Left lung (tissue), 10 donors: Measurements from ENCODE around the gene NHS. TPM values are rescaled to one million over a fixed set of nuclear protein-coding genes. Genes with fewer than 3 reads are reported as not detected.

Experiments used
- ATAC-seq: fragments of 200-7000 bp; cut with Tn5 transposase; one replicate; pipeline ENCODE4 v1.9.1; 2020; ENCODE audit warnings: moderate library complexity
- DNase-seq, 4 donors: peaks; one replicate each; pipeline ENCODE4 v3.0.0-alpha.2; 2013 to 2020
- H3K27ac ChIP-seq, 2 donors: fragments of 200-600 bp; sonication (generic) in 1 of 2; one replicate each; pipeline versions ENCODE4 v1.5.0 to v1.8.0; 2020 to 2021
- H3K27me3 ChIP-seq, 2 donors: fragments of 200-600 bp; sonication (generic) in 1 of 2; one replicate each; pipeline versions ENCODE4 v1.5.0 to v1.8.0; 2020 to 2021
- H3K36me3 ChIP-seq, 2 donors: fragments of 200-600 bp; sonication (generic) in 1 of 2; one replicate each; pipeline versions ENCODE4 v1.5.0 to v1.8.0; 2020 to 2021
- H3K4me1 ChIP-seq, 2 donors: fragments of 200-600 bp; one replicate each; pipeline ENCODE4 v1.8.0; 2021
- H3K4me3 ChIP-seq, 2 donors: fragments of 200-600 bp; sonication (generic) in 1 of 2; one replicate each; pipeline versions ENCODE4 v1.5.0 to v1.8.0; 2020 to 2021; ENCODE audit warnings: mild to moderate bottlenecking in 1 of 2
- H3K9me3 ChIP-seq, 2 donors: fragments of 200-600 bp; sonication (generic) in 1 of 2; one replicate each; pipeline versions ENCODE4 v1.5.0 to v1.8.0; 2020 to 2021
- CTCF ChIP-seq, 2 donors: fragments of 200-600 bp; sonication (generic) in 1 of 2; IDR thresholded peaks; one replicate each; pipeline versions ENCODE4 v1.5.0 to v1.8.0; 2021; ENCODE audit warnings: antibody characterized with exemption in 2 of 2
- intact Hi-C, 2 donors: fragments of 100-400 bp; cut with DNase I; formaldehyde crosslinking; loops; one replicate each; pipeline versions ENCODE4 v1.11.2 to v1.14.2; 2022
- polyA plus RNA-seq, 6 donors: library from polyadenylated mRNA; unstranded; fragments of 120-200 nt; gene quantifications; one replicate each; pipeline ENCODE4 v1.2.1, GENCODE V29; 2013; ENCODE audit not compliant: insufficient read length in 6 of 6
- total RNA-seq, 2 donors: library from RNA; stranded (reverse); fragmentation: NEBNext Ultra II Directional; extraction: Animal tissue kit (Norgen Biotek cat#: 25700); gene quantifications; one replicate each; pipeline ENCODE4 v1.2.1, GENCODE V29; 2021
- donor health status: DM: no; HTN: yes; CAD: no.
- donor health status: DM: no; HTN: no; CAD: no.

NHS gene
- total and polyA plus RNA-seq, 8 donors = 1.4 to 8.3 (median 6.5) TPM

GRCh38 chrX:17748684-17749083 lies 373.7 kb downstream of the NHS start:
- Histone ChIP-seq H3K27ac (no peak overlapping the region), H3K36me3 (peaks cover 0 to 16% of the 10 kb centered on the region in 2 donors), H3K4me1 (no peaks in the 10 kb centered on the region), H3K27me3 (no peaks in the 10 kb centered on the region), H3K4me3 (no peak overlapping the region), H3K9me3 (no peaks in the 10 kb centered on the region)
- DNase-seq (no peak), ATAC-seq (no peak)
- no peak for TF ChIP-seq CTCF (IDR thresholded peaks at IDR 0.05)
- intact Hi-C loops = no loop called here

GRCh38 chrX:17750436-17750835 lies 375.4 kb downstream of the NHS start:
- Histone ChIP-seq H3K27me3 (no peaks in the 10 kb centered on the region), H3K4me3 (no peak overlapping the region), H3K36me3 (peaks cover 0 to 16% of the 10 kb centered on the region in 2 donors), H3K4me1 (no peaks in the 10 kb centered on the region), H3K27ac (no peak overlapping the region), H3K9me3 (no peaks in the 10 kb centered on the region)
- ATAC-seq = no peak
- no peak for TF ChIP-seq CTCF (IDR thresholded peaks at IDR 0.05)
- no peak for DNase-seq
- intact Hi-C loops = no loop called here

- Histone ChIP-seq H3K4me1 (no peaks in the 10 kb centered on the region), H3K36me3 (no peaks in the 10 kb centered on the region), H3K4me3 (no peak overlapping the region), H3K27me3 (no peaks in the 10 kb centered on the region), H3K9me3 (no peaks in the 10 kb centered on the region), H3K27ac (no peak overlapping the region)
- ATAC-seq (no peak), DNase-seq (no peak)
- no peak for TF ChIP-seq CTCF (IDR thresholded peaks at IDR 0.05)
- intact Hi-C loops = no loop called here
Observed at GRCh38 chrX:17758382-17758781, 383.4 kb downstream of the NHS start.

GRCh38 chrX:17759990-17760389 lies 385.0 kb downstream of the NHS start:
- Histone ChIP-seq H3K4me1 (no peaks in the 10 kb centered on the region), H3K9me3 (no peaks in the 10 kb centered on the region), H3K27me3 (no peaks in the 10 kb centered on the region), H3K4me3 (no peak overlapping the region), H3K36me3 (no peaks in the 10 kb centered on the region), H3K27ac (no peak overlapping the region)
- intact Hi-C loops = no loop called here
- TF ChIP-seq CTCF (IDR thresholded peaks at IDR 0.05) = no peak
- DNase-seq (no peak), ATAC-seq (no peak)

GRCh38 chrX:17767734-17768133 lies 392.7 kb downstream of the NHS start:
- no peaks in the 10 kb centered on the region for H3K4me1 ChIP-seq
- no peak overlapping the region for H3K27ac ChIP-seq
- TF ChIP-seq CTCF (IDR thresholded peaks at IDR 0.05) = no peak
- H3K4me3 ChIP-seq = no peak overlapping the region
- no peaks in the 10 kb centered on the region for H3K36me3 ChIP-seq
- ATAC-seq (no peak), DNase-seq (no peak)
- no peaks in the 10 kb centered on the region for H3K27me3 ChIP-seq
- H3K9me3 ChIP-seq = no peaks in the 10 kb centered on the region
- intact Hi-C loops = no loop called here
